Measurements from ENCODE around the gene RPL37A.

Gene RPL37A

GRCh38 chr2:216551234-216552068 lies 52.8 kb downstream of the RPL37A start:
- no peak for DNase-seq

- DNase-seq, result no peak
Measured at GRCh38 chr2:216553093-216553478, 54.4 kb downstream of the RPL37A start.

All from CD4-positive, alpha-beta T cell treated with Interleukin-6 for 4 hours (primary cell).